ENCODE results near the gene ZACN.

The ZACN gene

GRCh38 chr17:76089680-76090516 lies 10.9 kb downstream of the ZACN start:
- no peak for TF ChIP-seq CTCF (IDR thresholded peaks at IDR 0.05; ENCODE audit: insufficient read depth, low read length, missing control alignments)
- ChIA-PET CTCF (no interaction called here), POLR2A (interaction anchor here (1.7 kb wide), 1 partner anchor 9 kb away, joined by 3 read pairs; no protein-coding TSS in a partner anchor)
- no peak overlapping the region for H3K4me3 ChIP-seq (ENCODE audit: low read depth, low read length)
- no peak for DNase-seq (ENCODE audit: low read depth, low spot score)

- TF ChIP-seq CTCF (IDR thresholded peaks at IDR 0.05; ENCODE audit: insufficient read depth, low read length, missing control alignments) = no peak
- CTCF ChIA-PET = no interaction called here
Observed at GRCh38 chr17:76090517-76091129, 11.6 kb downstream of the ZACN start.

GRCh38 chr17:76091526-76092286 lies 12.7 kb downstream of the ZACN start:
- POLR2A ChIA-PET = interaction anchor here (4.1 kb wide), 1 partner anchor 11 kb away, joined by 17 read pairs; no protein-coding TSS in a partner anchor

More at GRCh38 chr17:76090517-76091129, 11.6 kb downstream of the ZACN start:
- H3K4me3 ChIP-seq (ENCODE audit: low read depth, low read length) = no peak overlapping the region
- no peak for DNase-seq (ENCODE audit: low read depth, low spot score)
- POLR2A ChIA-PET = interaction anchor here (1.7 kb wide), 1 partner anchor 9 kb away, joined by 3 read pairs; no protein-coding TSS in a partner anchor

GRCh38 chr17:76092526-76093413 lies 13.8 kb downstream of the ZACN start:
- POLR2A ChIA-PET = interaction anchor here (4.1 kb wide), 1 partner anchor 12 kb away, joined by 17 read pairs; no protein-coding TSS in a partner anchor
- H3K4me3 ChIP-seq (ENCODE audit: low read depth, low read length) = no peak overlapping the region
- TF ChIP-seq CTCF (IDR thresholded peaks at IDR 0.05; ENCODE audit: insufficient read depth, low read length, missing control alignments) = no peak
- DNase-seq (ENCODE audit: low read depth, low spot score) = no peak
- CTCF ChIA-PET = interaction anchor here (1.0 to 3.8 kb wide), 3 partner anchors 12 to 186 kb away, joined by 3 to 20 read pairs (median 3); no protein-coding TSS in a partner anchor

More at GRCh38 chr17:76091526-76092286, 12.7 kb downstream of the ZACN start:
- DNase-seq (ENCODE audit: low read depth, low spot score) = no peak
- CTCF ChIA-PET = interaction anchor here (1.0 kb wide), 1 partner anchor 11 kb away, joined by 3 read pairs; no protein-coding TSS in a partner anchor
- TF ChIP-seq CTCF (IDR thresholded peaks at IDR 0.05; ENCODE audit: insufficient read depth, low read length, missing control alignments) = no peak
- no peak overlapping the region for H3K4me3 ChIP-seq (ENCODE audit: low read depth, low read length)

- no peak overlapping the region for H3K4me3 ChIP-seq (ENCODE audit: low read depth, low read length)
- TF ChIP-seq CTCF (IDR thresholded peaks at IDR 0.05; ENCODE audit: insufficient read depth, low read length, missing control alignments) = no peak
- POLR2A ChIA-PET = interaction anchor here (1.2 to 4.1 kb wide), 2 partner anchors 9 to 14 kb away, joined by 4 to 17 read pairs; partner anchors contain the start of gene EXOC7
- no peak for DNase-seq (ENCODE audit: low read depth, low spot score)
- CTCF ChIA-PET = interaction anchor here (0.9 to 3.8 kb wide), 3 partner anchors 12 to 185 kb away, joined by 3 to 20 read pairs (median 3); no protein-coding TSS in a partner anchor
Observed at GRCh38 chr17:76094046-76094445, 15.1 kb downstream of the ZACN start.
